Stimulated activated CD8-positive, alpha-beta memory T cell treated with anti-CD3 and anti-CD28 coated beads, Interleukin-4, amount 100 ng/mL, for 24 hours (primary cell): ENCODE measurements around the gene GABPB2.

Experiments
- DNase-seq: peaks from one replicate; pipeline ENCODE4 v3.0.0-alpha.2; 2020; ENCODE audit warnings: low read depth

GABPB2 gene

GRCh38 chr1:151133018-151133806, 62.7 kb downstream of the GABPB2 start:
- no peak for DNase-seq

DNA sequence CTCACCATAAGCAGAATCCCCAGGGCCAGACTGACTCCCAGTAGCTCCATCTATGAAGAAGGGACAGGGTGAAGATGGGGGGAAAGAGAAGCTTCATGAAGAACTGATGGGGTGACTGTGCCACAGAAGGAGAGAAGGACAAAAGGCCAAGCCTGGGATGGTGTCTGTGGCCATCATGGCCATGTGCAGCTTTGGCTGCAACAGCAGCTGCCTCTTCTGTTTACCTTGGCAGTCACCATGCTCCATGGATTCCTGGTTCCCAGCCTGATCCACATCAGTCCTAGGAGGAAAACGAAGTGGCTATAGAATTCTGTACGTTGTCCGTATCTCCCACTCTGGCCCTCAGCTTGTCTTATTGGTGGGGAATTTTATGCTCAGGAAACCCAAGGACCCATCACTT, 63.8 kb downstream of the GABPB2 start:
- DNase-seq, result no peak

DNA sequence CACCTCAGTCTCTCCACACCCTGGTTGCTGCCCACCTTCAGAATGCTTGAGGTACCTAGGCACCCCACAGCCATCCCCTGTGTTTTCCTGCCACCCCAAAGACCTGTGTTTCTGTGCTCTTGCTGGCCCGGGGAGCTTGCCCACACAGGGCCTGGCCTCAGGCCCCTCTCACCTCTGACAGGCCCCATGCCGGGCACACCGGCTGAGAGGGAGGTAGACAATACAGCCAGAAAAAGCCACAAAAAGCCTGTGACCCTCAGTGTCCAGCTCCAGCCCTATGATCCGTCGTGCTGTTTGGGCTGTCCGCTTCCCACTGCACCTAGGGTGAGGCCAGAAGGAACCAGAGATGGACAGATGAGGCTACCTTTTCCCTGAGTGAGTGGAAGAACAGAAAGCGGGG, 64.4 kb downstream of the GABPB2 start:
- DNase-seq, result no peak

GRCh38 chr1:151135433-151136385, 65.1 kb downstream of the GABPB2 start:
- DNase-seq, result no peak

- no peak for DNase-seq
Measured at GRCh38 chr1:151137789-151138188, 67.2 kb downstream of the GABPB2 start.

- DNase-seq, result no peak
Measured at GRCh38 chr1:151142411-151143056, 72.0 kb downstream of the GABPB2 start.

- no peak for DNase-seq
Measured at GRCh38 chr1:151143057-151143435, 72.5 kb downstream of the GABPB2 start.

DNA sequence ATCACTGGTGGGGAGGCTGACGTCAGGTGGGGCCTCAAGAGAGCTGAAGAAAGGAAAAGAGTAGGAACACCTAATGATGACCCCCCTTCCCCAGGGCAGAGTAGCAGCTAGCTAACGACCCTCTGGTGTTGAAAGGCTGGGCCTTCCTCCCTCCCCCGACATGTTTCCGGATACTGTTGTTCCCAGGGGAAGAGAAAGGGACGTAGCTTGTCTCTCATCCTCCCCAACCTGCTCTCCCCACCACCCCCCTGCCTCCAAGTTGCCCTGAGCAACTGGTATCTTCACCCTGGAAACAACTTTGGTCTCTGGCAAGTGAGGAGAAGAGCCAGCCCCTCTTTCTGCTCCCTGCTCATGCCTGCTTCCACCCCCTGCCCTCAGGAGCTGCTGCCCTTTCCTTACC, 73.4 kb downstream of the GABPB2 start:
- DNase-seq, result no peak

GRCh38 chr1:151144474-151145303, 74.1 kb downstream of the GABPB2 start:
- DNase-seq, result no peak

DNA sequence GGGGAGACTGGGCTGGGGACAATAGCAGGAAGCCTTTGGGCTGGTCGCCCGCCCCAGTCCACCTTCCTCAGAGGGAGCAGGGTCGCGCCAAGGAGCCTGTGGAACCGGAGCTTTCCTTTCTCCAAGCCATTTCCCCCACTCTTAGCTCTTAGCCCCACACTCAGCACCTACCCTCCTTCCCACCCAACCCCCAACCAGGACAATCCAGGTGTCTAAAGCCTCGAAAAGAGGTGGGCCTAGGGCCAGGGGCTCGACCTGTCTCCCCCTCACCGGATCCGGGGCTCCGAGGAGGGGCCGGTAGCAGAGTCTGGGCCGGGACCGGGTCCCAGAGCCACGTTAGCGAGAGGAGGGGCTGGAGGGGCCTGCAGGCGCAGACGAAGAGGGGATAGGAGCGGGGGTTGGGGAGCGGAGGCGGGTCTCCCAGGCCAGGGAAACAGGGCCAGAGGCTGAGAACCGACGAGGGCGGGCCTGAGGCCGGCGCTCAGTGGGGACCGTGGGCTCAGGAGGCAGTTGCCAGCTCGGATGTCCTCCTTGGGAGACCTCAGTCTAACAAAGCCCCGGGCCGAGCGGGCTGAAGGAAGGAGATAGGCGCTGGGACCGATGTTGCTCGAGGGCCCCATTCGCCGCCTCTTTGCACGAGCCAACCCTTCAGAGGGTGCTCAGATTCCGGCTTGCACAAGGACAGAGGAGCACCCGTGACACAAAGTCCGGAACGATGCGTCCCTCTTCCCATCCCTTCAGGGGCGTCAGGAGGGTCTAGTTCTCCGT, 74.9 kb downstream of the GABPB2 start:
- DNase-seq, result no peak

GRCh38 chr1:151146072-151146411, 75.5 kb downstream of the GABPB2 start:
- no peak for DNase-seq

DNA sequence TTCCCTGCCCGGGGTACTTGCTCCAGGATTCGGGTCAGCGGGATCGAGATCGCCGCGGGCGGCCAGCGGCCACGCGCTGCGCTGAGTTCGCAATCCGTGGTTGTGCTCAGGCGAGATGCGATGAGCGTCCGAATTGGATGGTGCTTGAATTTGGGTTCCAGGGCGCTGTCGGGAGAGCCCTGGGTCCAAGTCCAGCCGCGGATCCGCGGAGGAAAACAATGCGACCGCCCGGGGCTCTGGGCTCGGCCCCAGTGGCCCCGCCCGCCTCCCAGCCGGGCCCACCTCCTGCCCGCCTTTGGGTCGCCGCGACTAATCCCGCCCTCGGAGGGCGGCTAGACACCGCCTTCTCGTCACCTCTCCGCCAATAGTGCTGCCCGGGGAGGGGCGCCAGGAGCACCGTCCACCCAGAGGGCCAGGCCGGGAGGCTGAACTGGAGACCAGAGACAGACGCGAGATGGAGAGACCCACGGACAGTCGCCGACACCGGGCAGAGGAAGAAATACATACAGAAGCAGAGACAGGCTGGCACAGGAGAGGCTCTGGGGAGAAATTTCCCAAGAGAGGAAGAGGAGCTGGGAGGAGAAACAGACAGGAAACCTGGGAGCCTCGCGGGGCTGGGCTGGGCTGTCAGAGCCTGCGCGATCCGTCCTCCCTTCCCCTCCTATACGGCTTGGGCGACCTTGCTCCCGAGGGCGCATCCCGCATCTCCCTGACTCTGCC, 76.0 kb downstream of the GABPB2 start, which contains the start of gene SEMA6C:
SEMA6C (minus strand) TSS at position 220 of the 720 bp plus-strand sequence. CDS start 4,010 bp downstream, outside the sequence.
- peak; percentile 85 for DNase-seq

DNA sequence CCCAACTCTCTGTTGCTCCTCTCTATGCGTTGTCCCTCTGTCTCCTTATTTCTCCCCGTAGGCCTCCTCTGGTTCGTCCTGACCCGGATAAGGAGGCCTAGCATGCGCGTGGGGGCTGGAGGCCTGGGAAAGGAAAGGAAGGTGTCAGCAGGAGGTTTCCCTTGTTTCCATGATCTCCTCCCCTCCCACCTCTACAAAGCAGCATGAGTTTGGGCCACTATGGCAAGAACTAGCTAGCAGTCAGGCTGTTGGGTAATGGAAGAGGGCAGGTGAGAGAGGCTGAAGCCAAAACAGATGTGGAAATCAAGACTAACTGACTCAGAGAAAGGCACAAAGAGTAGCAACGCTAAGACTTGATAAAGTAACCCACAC, 76.6 kb downstream of the GABPB2 start:
- no peak for DNase-seq

GRCh38 chr1:151147665-151148064, 77.1 kb downstream of the GABPB2 start:
- DNase-seq, result no peak

DNA sequence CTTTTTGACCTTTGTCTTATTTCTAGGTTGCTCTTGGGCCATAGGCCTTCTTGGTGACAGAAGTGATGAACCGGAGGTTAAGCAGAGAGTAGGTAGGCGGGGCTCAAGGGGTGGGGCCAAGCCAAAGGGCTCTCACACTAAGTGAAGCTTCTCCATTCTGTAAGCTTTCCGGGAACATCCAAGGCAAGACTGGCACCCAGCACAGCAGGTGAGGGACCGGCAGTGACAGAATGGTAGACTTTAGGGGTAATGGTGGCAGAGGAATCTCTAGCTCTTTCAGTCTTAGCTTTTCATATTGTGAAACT, 85.9 kb downstream of the GABPB2 start, which contains the start of gene TNFAIP8L2:
TNFAIP8L2 (plus strand) TSS at position 135 of the 305 bp plus-strand sequence. CDS start 2,049 bp downstream, outside the sequence.
- peak; percentile 71 for DNase-seq

DNA sequence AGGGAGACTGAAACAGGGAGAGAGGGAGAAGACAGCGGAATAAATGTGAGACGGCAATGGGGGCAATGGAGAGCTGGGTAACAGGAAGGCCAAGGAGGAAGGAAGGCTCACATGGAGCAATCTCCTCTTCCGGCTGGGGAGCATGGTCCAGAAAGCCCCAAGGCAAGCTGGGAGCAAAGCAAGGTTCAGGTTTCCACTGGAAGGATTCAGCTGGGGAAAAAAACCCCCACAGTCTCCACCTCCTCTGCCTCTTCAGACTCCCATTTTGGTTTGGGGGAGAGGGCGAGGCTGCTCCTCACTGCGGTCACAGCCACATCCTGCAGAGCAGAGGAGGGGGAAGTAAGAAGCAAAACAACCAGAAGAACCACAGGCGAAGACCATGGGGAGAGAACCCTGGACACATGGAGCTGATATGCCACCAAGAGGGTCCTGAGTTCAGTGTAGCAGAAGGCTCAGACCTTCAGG, 86.5 kb downstream of the GABPB2 start:
- DNase-seq, result peak; percentile 49

DNA sequence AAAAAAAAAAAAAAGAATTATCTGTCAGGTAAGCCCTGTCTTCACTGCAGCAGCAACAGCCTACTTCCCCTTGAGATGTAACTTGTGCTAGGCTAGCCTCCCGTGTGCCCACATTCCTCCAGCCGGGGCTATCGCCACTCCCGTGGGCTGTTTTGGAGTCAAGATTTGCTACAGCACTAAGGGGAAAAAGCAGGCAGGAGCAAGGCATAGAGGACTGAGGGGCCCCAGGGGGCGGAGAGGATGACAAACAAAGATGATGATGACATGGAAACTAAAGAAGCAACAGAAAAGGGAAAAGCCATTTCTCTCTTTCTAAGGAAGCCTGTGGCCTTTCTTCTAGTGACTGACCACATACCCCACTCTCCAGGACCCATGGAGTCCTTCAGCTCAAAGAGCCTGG, 87.8 kb downstream of the GABPB2 start:
- peak; percentile 42 for DNase-seq

- no peak for DNase-seq
Measured at GRCh38 chr1:151158751-151159251, 88.2 kb downstream of the GABPB2 start.

DNA sequence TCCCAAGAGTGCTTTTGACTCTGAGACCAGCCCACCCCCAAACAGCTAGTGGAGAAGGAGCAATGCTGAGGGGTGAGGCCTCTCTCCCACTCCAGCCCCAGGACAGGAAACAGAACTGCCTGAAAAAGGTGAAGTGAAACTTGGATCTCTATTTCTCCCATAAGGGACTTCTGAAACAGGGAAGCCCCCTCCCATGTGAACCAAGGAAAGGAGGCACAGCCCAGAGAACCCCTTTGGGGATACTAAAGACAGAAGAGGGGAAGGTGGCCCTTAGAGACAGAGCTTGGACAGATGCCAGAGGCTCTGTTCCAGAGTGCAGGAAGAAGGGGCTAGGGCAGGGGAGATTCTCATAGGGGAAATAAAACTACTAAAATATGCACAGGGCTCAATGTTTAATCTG, 88.8 kb downstream of the GABPB2 start:
- DNase-seq, result no peak

DNA sequence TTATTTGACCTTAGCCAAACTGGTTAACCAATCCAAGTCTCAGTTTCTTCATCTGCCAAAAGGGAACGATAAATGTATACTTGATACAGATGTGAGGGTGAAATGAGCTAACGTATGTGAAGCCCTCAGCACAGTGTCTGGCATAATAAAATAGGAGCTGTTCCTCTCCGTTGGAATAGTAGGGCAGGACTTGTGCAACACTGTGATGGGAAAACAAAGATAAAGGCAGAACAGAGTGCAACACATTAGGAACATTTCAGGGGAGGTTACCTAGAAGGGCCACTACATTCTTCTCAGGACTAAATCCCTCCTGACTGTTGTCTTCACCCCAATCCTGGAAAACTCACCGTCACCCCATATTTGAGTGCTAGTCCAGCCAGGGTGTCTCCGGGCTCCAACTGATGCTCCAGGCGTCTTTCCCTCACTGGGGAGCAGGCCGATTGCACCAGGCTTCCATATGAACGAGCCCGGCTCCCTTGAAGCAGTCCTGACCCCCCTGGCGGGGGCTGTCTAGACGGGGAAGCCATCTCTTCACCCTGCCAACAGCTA, 94.2 kb downstream of the GABPB2 start:
- DNase-seq, result no peak
